ENCODE results near the gene BGN.

BGN gene

DNA sequence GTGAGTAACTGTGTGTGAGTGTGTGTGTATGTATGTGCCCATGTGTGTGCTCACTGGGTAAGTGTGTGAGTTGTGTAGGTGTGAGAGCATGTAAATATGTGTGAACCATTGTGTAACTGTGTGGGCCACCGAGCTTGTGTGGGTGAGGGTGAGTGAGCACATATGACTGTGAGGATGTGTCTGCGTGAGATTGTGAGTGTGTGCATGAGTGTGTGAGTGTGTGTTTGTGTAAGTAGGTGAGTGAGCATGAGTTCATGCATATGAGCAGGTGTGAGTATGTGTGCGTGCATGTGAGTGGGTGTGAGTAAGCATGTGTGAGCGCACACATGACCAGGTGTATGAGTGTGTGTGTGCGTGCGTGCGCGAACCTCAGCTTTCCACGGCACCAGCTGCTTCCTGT, 21.3 kb downstream of the BGN start:
- ATAC-seq = no peak
- TF ChIP-seq ZFP3 (CRISPR knock-in tag; IDR thresholded peaks at IDR 0.05) = no peak
- no peak for TF ChIP-seq PPARA (CRISPR knock-in tag; IDR thresholded peaks at IDR 0.05; ENCODE audit: borderline replicate concordance)
- no peak for TF ChIP-seq OSR1 (CRISPR knock-in tag; IDR thresholded peaks at IDR 0.05)
- no peak for TF ChIP-seq TCF4 (CRISPR knock-in tag; IDR thresholded peaks at IDR 0.05; ENCODE audit: borderline replicate concordance)
- TF ChIP-seq, protein P1, sequence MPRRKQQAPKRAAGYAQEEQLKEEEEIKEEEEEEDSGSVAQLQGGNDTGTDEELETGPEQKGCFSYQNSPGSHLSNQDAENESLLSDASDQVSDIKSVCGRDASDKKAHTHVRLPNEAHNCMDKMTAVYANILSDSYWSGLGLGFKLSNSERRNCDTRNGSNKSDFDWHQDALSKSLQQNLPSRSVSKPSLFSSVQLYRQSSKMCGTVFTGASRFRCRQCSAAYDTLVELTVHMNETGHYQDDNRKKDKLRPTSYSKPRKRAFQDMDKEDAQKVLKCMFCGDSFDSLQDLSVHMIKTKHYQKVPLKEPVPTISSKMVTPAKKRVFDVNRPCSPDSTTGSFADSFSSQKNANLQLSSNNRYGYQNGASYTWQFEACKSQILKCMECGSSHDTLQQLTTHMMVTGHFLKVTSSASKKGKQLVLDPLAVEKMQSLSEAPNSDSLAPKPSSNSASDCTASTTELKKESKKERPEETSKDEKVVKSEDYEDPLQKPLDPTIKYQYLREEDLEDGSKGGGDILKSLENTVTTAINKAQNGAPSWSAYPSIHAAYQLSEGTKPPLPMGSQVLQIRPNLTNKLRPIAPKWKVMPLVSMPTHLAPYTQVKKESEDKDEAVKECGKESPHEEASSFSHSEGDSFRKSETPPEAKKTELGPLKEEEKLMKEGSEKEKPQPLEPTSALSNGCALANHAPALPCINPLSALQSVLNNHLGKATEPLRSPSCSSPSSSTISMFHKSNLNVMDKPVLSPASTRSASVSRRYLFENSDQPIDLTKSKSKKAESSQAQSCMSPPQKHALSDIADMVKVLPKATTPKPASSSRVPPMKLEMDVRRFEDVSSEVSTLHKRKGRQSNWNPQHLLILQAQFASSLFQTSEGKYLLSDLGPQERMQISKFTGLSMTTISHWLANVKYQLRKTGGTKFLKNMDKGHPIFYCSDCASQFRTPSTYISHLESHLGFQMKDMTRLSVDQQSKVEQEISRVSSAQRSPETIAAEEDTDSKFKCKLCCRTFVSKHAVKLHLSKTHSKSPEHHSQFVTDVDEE (CRISPR knock-in tag; IDR thresholded peaks at IDR 0.05) = no peak
- TF ChIP-seq ZNF565 (CRISPR knock-in tag; conservative IDR thresholded peaks at IDR 0.05; ENCODE audit: low read depth) = no peak

DNA sequence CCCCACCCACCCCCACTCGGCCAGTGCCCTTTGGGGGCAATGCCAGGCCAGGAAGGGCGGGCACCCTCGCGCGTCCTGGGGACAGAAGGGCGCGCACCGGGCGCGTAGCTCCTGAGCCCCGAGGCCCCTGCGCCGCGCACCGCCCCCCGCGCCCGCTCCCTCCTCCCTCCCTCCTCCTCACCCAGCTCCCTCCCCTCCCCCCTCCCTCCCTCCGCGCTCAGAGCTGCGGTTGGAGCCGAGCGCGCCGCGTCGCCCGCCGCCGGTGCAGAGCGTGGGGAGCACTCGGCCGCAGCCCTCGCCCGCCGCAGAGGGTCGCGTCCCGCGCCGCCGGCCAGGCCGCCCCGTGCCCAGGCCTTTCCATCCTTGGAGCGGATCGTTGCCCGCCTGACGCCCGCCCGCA, 22.6 kb downstream of the BGN start, which contains the start of gene ATP2B3:
ATP2B3 (plus strand) TSS at position 220 of the 400 bp plus-strand sequence. CDS start 18,606 bp downstream, outside the sequence.
- TF ChIP-seq OSR1 (CRISPR knock-in tag; IDR thresholded peaks at IDR 0.05) (no peak), ESRRG (CRISPR knock-in tag; IDR thresholded peaks at IDR 0.05) (no peak), RARB (CRISPR knock-in tag; IDR thresholded peaks at IDR 0.05) (no peak), TCF4 (CRISPR knock-in tag; IDR thresholded peaks at IDR 0.05; ENCODE audit: borderline replicate concordance) (no peak), ZNF565 (CRISPR knock-in tag; conservative IDR thresholded peaks at IDR 0.05; ENCODE audit: low read depth) (no peak), ZC3H10 (CRISPR knock-in tag; IDR thresholded peaks at IDR 0.05) (no peak), CSDC2 (CRISPR knock-in tag; IDR thresholded peaks at IDR 0.05) (no peak), TOX (CRISPR knock-in tag; IDR thresholded peaks at IDR 0.05; ENCODE audit: borderline replicate concordance) (no peak)
- TF ChIP-seq, protein P2, sequence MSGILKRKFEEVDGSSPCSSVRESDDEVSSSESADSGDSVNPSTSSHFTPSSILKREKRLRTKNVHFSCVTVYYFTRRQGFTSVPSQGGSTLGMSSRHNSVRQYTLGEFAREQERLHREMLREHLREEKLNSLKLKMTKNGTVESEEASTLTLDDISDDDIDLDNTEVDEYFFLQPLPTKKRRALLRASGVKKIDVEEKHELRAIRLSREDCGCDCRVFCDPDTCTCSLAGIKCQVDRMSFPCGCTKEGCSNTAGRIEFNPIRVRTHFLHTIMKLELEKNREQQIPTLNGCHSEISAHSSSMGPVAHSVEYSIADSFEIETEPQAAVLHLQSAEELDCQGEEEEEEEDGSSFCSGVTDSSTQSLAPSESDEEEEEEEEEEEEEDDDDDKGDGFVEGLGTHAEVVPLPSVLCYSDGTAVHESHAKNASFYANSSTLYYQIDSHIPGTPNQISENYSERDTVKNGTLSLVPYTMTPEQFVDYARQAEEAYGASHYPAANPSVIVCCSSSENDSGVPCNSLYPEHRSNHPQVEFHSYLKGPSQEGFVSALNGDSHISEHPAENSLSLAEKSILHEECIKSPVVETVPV (CRISPR knock-in tag; IDR thresholded peaks at IDR 0.05) = no peak
- TF ChIP-seq, protein P3, sequence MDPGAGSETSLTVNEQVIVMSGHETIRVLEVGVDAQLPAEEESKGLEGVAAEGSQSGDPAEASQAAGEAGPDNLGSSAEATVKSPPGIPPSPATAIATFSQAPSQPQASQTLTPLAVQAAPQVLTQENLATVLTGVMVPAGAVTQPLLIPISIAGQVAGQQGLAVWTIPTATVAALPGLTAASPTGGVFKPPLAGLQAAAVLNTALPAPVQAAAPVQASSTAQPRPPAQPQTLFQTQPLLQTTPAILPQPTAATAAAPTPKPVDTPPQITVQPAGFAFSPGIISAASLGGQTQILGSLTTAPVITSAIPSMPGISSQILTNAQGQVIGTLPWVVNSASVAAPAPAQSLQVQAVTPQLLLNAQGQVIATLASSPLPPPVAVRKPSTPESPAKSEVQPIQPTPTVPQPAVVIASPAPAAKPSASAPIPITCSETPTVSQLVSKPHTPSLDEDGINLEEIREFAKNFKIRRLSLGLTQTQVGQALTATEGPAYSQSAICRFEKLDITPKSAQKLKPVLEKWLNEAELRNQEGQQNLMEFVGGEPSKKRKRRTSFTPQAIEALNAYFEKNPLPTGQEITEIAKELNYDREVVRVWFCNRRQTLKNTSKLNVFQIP (CRISPR knock-in tag; IDR thresholded peaks at IDR 0.05; ENCODE audit: borderline replicate concordance, low read depth) = no peak
- no peak for ATAC-seq

DNA sequence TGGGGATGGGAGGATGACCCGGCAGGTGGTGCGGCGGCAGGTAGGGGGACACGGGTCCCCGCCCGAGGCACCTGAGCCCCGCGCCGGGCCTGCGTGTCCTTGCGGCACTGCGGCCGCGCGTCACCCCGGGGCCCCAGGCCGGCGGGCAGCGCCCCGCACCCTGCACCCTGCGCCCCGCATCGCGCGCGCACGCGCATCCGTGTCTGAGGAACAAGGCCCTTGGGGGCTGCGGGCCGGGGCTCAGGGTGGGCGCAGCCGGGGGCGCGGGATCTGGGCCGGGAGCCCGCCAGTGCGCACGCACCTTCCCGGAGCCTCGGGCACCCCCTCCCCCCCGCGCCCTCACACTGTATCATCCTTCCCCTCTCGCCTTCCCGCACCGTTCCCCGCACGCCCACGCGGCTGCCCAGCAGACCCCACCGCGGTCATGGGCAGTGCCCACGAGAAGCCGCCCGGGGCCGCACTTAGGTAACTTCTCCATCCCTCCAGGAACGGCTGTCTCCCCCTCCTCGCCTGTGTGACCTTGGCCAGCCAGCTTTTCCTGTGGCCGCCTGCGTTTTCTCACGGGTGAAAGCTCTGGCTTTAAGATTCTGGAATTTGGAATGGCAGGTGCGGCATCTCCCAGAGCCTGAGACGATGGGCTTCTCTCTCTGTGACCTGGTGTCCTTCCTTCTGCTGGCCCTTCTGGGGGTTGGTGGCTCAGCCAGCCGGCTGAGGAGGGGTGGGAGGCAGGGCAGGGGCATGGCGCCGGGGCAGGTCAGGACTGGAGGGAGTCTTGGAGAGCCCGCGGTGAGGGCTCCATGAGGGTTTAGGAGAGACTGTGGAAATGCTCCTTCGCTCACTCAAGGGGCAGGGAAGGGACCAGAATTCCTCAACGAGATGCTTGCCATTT, 23.4 kb downstream of the BGN start:
- ATAC-seq = no peak
- no peak for TF ChIP-seq ZC3H10 (CRISPR knock-in tag; IDR thresholded peaks at IDR 0.05)

DNA sequence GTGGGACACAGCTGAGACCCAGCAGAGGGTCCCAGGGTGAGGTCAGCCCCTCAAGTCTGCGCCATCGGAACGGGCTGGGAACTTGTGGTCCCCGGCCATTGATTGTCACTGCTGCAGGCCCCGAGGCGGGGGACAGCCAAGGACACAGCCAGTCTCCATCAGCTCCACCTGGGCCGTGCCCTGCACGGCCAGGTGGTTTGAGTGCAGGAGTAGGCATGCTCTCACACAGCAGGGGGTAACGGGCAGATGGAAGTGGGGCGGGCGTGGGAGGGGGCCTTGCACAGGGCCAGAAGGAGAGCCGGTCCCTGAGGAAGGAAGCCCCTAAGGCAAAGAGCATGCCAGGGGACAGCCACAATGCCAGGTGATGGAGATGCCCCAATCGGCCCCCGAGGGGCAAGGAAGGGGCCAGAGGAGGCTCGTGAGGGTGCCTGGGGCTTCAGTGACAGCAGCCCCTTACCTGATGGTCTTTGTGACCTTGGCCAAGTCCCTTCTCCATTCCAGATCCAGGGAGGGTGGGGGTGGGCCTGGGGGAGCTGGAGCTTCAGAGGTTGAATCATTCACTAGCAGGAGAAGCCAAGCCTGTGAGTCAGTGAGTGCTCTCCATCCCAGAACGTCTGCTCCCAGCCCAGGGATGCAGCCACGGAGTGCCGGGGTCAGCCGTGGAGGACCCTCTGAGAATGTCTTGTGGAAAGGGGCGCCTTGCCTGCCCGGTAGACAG, 24.9 kb downstream of the BGN start:
- TF ChIP-seq PPARA (CRISPR knock-in tag; IDR thresholded peaks at IDR 0.05; ENCODE audit: borderline replicate concordance) (no peak), ZC3H10 (CRISPR knock-in tag; IDR thresholded peaks at IDR 0.05) (no peak), RARB (CRISPR knock-in tag; IDR thresholded peaks at IDR 0.05) (no peak), ZNF565 (CRISPR knock-in tag; conservative IDR thresholded peaks at IDR 0.05; ENCODE audit: low read depth) (no peak), TOX (CRISPR knock-in tag; IDR thresholded peaks at IDR 0.05; ENCODE audit: borderline replicate concordance) (no peak), ZNF70 (CRISPR knock-in tag; IDR thresholded peaks at IDR 0.05) (no peak), SNAI2 (CRISPR knock-in tag; IDR thresholded peaks at IDR 0.05) (no peak), ZNF8 (CRISPR knock-in tag; IDR thresholded peaks at IDR 0.05) (no peak), ZFP3 (CRISPR knock-in tag; IDR thresholded peaks at IDR 0.05) (no peak), ARNTL (CRISPR knock-in tag; IDR thresholded peaks at IDR 0.05; ENCODE audit: borderline replicate concordance, low read depth) (no peak), OSR1 (CRISPR knock-in tag; IDR thresholded peaks at IDR 0.05) (no peak), BACH2 (CRISPR knock-in tag; IDR thresholded peaks at IDR 0.05; ENCODE audit: borderline replicate concordance) (no peak), TCF4 (CRISPR knock-in tag; IDR thresholded peaks at IDR 0.05; ENCODE audit: borderline replicate concordance) (no peak)
- TF ChIP-seq, protein P4, sequence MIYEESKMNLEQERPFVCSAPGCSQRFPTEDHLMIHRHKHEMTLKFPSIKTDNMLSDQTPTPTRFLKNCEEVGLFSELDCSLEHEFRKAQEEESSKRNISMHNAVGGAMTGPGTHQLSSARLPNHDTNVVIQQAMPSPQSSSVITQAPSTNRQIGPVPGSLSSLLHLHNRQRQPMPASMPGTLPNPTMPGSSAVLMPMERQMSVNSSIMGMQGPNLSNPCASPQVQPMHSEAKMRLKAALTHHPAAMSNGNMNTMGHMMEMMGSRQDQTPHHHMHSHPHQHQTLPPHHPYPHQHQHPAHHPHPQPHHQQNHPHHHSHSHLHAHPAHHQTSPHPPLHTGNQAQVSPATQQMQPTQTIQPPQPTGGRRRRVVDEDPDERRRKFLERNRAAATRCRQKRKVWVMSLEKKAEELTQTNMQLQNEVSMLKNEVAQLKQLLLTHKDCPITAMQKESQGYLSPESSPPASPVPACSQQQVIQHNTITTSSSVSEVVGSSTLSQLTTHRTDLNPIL (CRISPR knock-in tag; IDR thresholded peaks at IDR 0.05; ENCODE audit: low read depth) = no peak
- TF ChIP-seq, protein P1 (CRISPR knock-in tag; IDR thresholded peaks at IDR 0.05) = no peak
- TF ChIP-seq, protein P3 (CRISPR knock-in tag; IDR thresholded peaks at IDR 0.05; ENCODE audit: borderline replicate concordance, low read depth) = no peak
- ATAC-seq = peak; percentile 63

Measured in SK-N-SH treated with all-trans-retinoic acid at 6 μM for 48 hours (cell line).